Urothelium cell line (cell line): Measurements from ENCODE around the gene ZBTB5.

Experiments
- DNase-seq: peaks from one replicate; pipeline ENCODE4 v3.0.0; 2011; ENCODE audit warnings: low spot score, mixed read lengths
- FAIRE-seq: peaks from 2 replicates; lab custom pipeline; 2011; peaks lifted over from hg19 to GRCh38; lab: Jason Lieb, UNC

Gene ZBTB5

GRCh38 chr9:37453827-37454226 lies 11.4 kb downstream of the ZBTB5 start:
- DNase-seq (no peak), FAIRE-seq (no peak)

GRCh38 chr9:37452611-37453010 lies 12.6 kb downstream of the ZBTB5 start:
- FAIRE-seq = no peak

GRCh38 chr9:37451628-37452027 lies 13.6 kb downstream of the ZBTB5 start:
- DNase-seq (no peak), FAIRE-seq (no peak)

More at GRCh38 chr9:37452611-37453010, 12.6 kb downstream of the ZBTB5 start:
- DNase-seq = no peak

- DNase-seq (no peak), FAIRE-seq (no peak)
Measured at GRCh38 chr9:37449862-37450632, 15.2 kb downstream of the ZBTB5 start.

GRCh38 chr9:37447111-37447510 lies 18.1 kb downstream of the ZBTB5 start:
- no peak for FAIRE-seq
- no peak for DNase-seq

- FAIRE-seq (no peak), DNase-seq (no peak)
Measured at GRCh38 chr9:37446401-37446800, 18.8 kb downstream of the ZBTB5 start.

- FAIRE-seq (no peak), DNase-seq (no peak)
Measured at GRCh38 chr9:37445832-37446231, 19.4 kb downstream of the ZBTB5 start.

- no peak for FAIRE-seq
- no peak for DNase-seq
Measured at GRCh38 chr9:37444890-37445289, 20.4 kb downstream of the ZBTB5 start.

- FAIRE-seq (no peak), DNase-seq (no peak)
Measured at GRCh38 chr9:37443566-37443965, 21.7 kb downstream of the ZBTB5 start.

GRCh38 chr9:37442556-37442955 lies 22.7 kb downstream of the ZBTB5 start:
- DNase-seq (no peak), FAIRE-seq (no peak)

- FAIRE-seq (peak; percentile 76), DNase-seq (no peak)
Measured at GRCh38 chr9:37441776-37442370, 23.4 kb downstream of the ZBTB5 start.

GRCh38 chr9:37438359-37438758 lies 26.9 kb downstream of the ZBTB5 start:
- DNase-seq (no peak), FAIRE-seq (no peak)

- FAIRE-seq (no peak), DNase-seq (no peak)
Measured at GRCh38 chr9:37437621-37438020, 27.6 kb downstream of the ZBTB5 start.

GRCh38 chr9:37437010-37437409 lies 28.2 kb downstream of the ZBTB5 start:
- FAIRE-seq = no peak
- no peak for DNase-seq

GRCh38 chr9:37436540-37436939 lies 28.7 kb downstream of the ZBTB5 start:
- peak; percentile 44 for FAIRE-seq

GRCh38 chr9:37433867-37434371 lies 31.3 kb downstream of the ZBTB5 start:
- DNase-seq (no peak), FAIRE-seq (no peak)

More at GRCh38 chr9:37436540-37436939, 28.7 kb downstream of the ZBTB5 start:
- DNase-seq = no peak

GRCh38 chr9:37432020-37432419 lies 33.2 kb downstream of the ZBTB5 start:
- no peak for FAIRE-seq
- no peak for DNase-seq

- peak; percentile 30 for FAIRE-seq
- no peak for DNase-seq
Measured at GRCh38 chr9:37430841-37431597, 34.2 kb downstream of the ZBTB5 start.

- FAIRE-seq (no peak), DNase-seq (no peak)
Measured at GRCh38 chr9:37429441-37430285, 35.6 kb downstream of the ZBTB5 start.

GRCh38 chr9:37428345-37428744 lies 36.9 kb downstream of the ZBTB5 start:
- DNase-seq = no peak
- FAIRE-seq = no peak

GRCh38 chr9:37426846-37427245 lies 38.4 kb downstream of the ZBTB5 start:
- DNase-seq (no peak), FAIRE-seq (peak; percentile 75)
